GM18951 (cell line): ENCODE results near the gene SH3YL1.

ENCODE experiments used
- POLR2A ChIP-seq: IDR thresholded peaks from 4 replicates; pipeline ENCODE4 v1.6.1; 2011; ENCODE audit warnings: mild to moderate bottlenecking; ENCODE audit not compliant: insufficient read length, insufficient read depth; ENCODE audit errors: extremely low read depth
- in situ Hi-C: fragments of 300-500 bp; cut with MboI; formaldehyde crosslinking; loops from one replicate; pipeline ENCODE4 v1.12.0; 2022; ENCODE audit warnings: low sequenced_read_pairs, mixed read lengths, inconsistent platforms; ENCODE audit not compliant: unreplicated experiment

SH3YL1 gene

DNA sequence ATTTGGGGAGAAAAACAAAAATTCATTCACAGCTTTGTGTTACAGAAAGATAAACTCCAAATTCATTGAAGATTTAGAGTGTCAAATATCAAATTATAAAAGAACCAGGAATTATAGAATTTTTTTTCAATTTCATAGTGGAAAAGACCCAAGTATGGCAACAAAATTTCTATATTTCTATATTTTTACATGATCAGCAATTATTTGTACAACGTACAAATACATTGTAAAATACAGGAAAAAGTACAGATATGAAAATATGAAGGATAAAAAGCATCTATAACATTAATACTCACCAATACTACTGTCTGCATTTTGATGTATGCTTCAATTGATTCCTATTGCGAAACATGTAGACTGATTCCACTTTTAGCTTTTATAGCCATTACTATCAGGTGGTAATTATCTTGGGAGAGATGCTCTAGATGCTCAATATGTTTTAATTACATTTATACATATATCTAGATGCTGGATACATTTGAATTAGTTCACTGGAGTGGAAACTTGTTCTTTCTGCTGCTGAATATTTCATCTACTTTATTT is 4.0 kb downstream of the SH3YL1 start:
- in situ Hi-C loops, result no loop called here
- TF ChIP-seq POLR2A, result no peak

DNA sequence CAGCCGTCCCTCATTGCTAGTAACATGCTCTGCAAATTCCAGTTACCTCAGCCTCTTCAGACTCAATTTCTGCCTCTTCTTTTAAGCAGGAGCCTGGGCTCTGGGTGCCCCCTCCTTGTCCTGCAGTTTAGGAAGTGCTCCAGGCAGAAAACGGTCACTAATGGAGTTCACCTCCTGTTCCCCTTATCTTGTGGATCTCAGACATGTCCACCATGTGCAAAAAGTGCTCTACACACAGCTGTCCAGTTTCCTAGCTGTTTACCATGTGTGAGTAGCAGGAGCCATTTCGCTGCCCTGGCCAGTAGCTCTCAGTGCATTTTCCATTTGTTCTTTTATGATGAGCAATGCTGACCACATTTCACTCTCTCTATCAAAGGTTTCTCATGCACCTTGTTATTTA is 4.9 kb downstream of the SH3YL1 start:
- in situ Hi-C loops, result no loop called here
- no peak for TF ChIP-seq POLR2A

DNA sequence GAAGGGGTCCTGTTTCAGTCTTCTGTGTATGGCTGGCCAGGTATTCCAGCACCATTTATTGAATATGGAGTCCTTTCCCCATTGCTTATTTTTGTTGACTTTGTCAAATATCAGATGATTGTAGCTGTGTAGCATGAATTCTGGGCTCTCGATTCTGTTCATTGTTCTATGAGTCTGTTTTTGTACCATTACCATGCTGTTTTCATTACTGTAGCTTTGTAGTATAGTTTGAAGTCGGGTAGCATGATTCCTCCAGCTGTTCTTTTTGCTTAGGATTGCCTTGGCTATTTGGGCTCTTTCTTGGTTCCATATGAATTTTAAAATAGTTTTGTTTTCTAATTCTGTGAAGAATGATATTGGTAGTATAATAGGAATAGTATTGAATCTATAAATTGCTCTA is 6.0 kb downstream of the SH3YL1 start:
- in situ Hi-C loops, result no loop called here
- no peak for TF ChIP-seq POLR2A

DNA sequence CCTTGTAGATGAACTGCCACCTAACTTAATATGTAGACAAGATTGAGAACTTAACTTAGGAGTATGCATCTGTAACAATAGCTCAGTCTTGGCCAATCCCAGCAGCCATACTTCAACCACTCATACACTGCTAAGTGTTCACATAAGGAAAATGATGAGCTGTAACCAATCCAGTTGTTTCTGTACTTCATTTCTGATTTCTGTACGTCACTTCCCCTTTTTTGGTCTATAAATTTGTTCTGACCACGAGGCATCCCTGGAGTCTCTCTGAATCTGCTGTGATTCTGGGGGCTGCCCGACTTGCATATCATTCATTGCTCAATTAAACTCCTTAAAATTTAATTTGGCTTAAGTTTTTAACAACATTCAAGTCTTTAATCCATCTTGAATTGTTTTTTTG is 6.4 kb downstream of the SH3YL1 start:
- no peak for TF ChIP-seq POLR2A
- in situ Hi-C loops, result no loop called here

DNA sequence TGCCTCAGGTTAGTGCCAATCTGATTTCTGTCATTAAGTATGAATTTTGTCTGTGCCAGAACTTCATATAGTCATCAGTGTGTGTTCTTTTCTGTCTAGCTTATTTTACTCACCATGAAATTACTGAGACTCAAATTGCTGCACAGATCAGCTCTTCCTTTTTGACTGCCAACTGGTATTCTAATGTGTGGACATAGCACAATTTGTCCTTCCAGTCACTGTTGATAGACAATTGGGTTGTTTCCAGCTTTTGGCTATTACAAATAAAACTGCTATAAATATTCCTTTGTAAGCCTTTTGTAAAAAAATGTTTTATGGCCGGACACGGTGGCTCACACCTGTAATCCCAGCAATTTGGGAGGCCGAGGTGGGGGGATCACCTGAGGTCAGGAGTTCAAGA is 7.7 kb downstream of the SH3YL1 start:
- TF ChIP-seq POLR2A, result no peak

DNA sequence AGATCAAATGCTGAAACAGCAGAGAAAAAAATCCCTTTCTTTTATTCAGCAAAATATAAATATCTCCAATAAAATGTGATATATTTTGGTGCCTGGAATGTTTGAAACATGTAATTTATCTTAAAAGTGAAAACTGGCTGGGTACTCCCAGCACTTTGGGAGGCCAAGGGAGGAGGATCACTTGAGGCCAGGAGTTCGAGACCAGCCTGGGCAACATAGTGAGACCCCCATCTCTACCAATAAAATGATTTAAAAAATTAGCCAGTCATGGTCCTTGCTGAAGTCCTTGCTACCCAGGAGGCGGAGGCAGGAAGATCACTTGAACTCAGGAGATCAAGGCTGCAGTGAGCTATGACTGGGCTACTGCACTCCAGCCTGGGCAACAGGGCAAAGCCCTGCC is 8.6 kb downstream of the SH3YL1 start:
- TF ChIP-seq POLR2A, result no peak
- in situ Hi-C loops, result no loop called here

More for the DNA sequence above, 7.7 kb downstream of the SH3YL1 start:
- in situ Hi-C loops, result no loop called here

DNA sequence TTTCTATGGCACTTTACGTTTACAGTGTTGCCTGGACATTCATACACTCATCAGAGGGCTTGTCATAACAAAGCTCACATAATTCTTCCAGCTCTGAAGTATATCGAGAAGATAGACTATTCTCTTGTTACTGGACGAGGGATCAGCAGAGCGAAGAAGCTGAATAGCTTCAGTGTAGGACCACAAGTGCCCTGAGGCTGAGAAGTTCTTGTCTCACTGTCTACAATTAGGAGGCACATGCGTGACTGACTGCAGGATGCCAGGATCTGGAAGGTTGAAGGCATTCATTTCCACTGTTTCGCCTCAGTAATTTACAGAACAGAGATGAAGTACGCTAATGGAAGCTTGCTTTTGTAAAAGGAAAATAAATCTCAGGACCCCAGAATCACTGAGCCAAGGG is 9.6 kb downstream of the SH3YL1 start:
- in situ Hi-C loops, result no loop called here
- no peak for TF ChIP-seq POLR2A

DNA sequence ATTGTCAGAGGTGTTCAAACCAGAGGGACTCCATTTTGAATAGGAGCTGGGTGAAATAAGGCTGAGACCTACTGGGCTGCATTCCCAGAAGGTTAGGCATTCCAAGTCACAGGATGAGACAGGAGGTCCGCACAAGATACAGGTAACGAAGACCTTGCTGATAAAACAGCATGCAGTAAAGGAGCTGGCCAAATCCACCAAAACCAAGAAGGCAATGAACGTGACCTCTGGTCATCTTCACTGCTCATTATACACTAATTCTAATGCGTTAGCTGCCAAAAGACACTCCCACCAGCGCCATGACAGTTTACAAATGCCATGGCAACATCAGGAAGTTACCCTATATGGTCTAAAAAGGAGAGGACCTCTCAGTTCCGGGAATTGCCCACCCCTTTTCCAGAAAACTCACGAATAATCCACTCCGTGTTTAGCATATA is 10.6 kb downstream of the SH3YL1 start:
- no peak for TF ChIP-seq POLR2A
- in situ Hi-C loops, result no loop called here

DNA sequence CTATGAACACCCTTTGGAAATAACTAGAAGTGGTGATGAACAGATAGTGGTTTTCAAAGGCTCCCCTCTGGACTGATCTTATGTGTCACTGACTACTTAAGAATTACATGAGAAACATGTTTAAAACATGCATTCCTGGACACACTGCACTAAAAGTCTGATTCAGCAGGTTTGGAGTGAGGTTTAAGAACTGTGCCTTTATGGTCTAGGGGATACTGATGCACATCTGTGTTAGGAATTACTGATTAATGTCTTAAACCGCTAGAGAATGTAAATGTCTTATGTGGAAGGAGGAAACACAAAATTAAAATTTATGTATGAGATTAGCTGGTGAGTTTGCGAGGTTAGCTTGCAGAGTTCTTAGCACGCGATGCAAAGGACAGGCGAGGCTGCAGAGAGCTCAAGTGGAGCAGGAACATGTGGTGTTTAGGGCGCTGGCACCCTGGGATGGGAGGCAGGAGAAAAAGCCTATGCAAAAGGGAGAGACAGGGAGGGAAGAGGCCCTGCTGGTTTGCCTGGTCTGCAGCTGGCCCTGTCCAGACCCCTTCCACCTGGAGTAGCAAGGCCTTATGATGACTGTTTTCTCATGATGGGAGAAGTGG is 11.7 kb downstream of the SH3YL1 start:
- in situ Hi-C loops, result no loop called here
- TF ChIP-seq POLR2A, result no peak

DNA sequence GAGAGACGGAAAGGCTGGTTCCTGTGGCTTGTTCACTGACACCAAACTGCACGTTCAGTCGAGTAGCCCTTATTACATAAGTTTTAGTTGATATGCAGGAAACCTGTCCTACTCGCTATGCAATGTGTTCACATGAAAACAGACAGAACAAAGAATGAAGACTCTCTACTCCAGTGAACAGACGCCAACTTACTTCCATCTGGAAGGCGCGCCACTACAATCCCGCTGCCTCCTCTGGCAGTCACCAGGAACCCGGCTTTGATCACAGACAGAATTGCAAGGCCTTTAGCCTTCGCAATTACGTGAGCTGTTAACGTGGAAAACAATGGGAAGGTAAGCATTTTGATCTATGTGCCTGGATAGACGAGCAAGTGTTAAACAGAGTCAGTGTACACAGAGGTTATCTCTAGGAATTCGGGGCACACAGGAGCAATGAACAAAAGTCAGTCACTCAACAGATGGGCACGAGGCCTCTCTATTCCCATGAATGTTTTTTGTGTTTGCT is 14.2 kb downstream of the SH3YL1 start:
- TF ChIP-seq POLR2A, result no peak
- in situ Hi-C loops, result no loop called here

DNA sequence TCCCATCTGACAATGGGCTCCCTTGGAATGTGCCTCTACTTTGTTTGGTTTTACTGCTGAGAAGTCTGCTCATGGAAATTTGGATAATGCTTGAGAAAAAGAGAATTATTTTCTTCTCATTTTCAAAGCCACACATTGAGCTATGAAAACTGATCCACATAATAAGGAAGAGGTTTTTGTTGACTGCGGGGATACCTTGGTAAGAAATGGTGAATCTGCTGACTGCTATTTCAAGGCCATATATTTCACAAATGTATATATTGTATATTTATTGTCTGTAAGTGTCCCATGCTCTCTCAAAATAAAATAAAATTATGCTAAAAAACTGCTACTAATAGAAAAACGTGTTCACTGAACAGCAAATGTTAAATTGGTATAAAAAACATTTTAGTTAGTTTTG is 15.1 kb downstream of the SH3YL1 start:
- no peak for TF ChIP-seq POLR2A
- in situ Hi-C loops, result no loop called here

DNA sequence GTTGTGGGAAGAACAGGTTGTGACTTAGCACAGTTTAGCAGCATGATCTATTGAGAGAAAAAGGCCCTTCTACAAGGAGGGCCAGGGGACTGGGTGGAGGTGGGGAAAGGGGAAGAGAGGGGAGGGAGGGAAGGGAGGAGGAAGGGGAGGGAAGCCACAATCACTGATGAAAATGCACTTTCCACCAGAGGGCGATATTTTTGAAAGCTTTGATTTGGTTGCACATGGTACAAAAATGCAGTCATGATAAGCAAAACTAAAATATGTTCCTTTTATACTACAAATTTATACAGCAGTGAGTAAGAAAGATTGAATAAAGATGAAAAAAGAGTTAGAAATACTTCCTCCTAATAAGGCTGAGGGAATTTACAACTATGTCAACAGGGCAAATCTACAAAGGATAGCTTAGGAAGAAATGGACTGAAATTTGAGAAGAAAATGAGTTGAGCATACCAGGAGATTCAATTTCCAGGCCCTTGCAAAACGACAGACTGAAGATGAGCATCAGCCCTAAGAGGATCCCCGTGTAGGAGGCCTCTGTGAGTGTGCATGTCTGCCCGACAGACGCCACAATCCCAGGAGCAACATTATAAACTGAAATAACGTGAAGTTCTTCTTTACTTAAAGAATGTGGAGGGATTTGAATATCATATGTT is 17.2 kb downstream of the SH3YL1 start:
- in situ Hi-C loops, result no loop called here

DNA sequence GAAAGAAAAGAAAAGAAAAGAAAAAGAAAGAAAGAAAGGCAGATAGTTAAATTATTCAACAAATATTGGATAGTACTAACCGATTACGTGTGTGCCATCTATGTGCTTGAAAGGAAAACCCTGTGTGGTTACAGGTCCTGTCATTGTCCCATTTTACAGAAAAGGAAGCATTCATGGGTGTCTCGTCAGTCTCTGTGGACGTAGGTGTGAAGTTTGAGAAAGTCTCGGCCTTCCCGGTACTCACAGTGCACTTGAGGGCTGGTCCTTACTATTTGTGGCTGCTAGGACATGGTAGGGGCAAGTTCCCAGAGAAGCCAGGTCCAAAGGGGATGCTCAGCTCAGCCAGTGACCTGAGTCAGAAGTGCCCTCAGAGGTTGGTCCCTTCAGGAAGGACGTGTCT is 19.3 kb downstream of the SH3YL1 start:
- in situ Hi-C loops, result no loop called here
- no peak for TF ChIP-seq POLR2A

More for the DNA sequence above, 17.2 kb downstream of the SH3YL1 start:
- no peak for TF ChIP-seq POLR2A

DNA sequence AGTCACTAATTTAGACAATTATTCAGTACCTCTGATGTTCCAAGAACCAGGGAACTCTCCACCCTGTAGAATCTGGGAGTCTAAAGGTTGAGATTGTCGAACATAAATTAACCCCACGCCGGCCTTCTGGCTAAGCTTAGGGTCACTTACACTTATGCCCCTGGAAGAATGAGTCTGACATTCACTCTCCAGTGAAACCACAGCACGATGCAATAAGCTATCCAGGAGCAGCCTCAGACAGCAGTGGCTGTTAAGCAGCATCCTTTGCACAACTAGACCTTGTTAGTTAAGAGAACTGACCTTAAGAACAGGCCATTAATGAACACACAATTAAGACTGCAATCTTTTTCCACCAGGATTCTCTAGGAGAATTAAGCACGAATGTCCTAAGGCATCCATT is 25.0 kb downstream of the SH3YL1 start:
- TF ChIP-seq POLR2A, result no peak
- in situ Hi-C loops, result no loop called here
